Myocyte (in vitro differentiated cells): ENCODE data around the gene IKZF1. TPM values are rescaled to one million over a fixed set of nuclear protein-coding genes. Genes with fewer than 3 reads are reported as not detected.
A peak's percentile ranks its signal among the peaks of the same experiment; 100 is the strongest.

ENCODE experiments used
- DNase-seq: peaks from one replicate; pipeline ENCODE4 v3.0.0-alpha.2; 2012; ENCODE audit warnings: low read depth
- total RNA-seq: library from RNA; depleted of rRNA; stranded (reverse); fragments of >200 nt; gene quantifications from 2 replicates; pipeline ENCODE4 v1.2.3, GENCODE V29; 2014

IKZF1 gene
- total RNA-seq, 1 donor from 2014 or later: not detected

DNA sequence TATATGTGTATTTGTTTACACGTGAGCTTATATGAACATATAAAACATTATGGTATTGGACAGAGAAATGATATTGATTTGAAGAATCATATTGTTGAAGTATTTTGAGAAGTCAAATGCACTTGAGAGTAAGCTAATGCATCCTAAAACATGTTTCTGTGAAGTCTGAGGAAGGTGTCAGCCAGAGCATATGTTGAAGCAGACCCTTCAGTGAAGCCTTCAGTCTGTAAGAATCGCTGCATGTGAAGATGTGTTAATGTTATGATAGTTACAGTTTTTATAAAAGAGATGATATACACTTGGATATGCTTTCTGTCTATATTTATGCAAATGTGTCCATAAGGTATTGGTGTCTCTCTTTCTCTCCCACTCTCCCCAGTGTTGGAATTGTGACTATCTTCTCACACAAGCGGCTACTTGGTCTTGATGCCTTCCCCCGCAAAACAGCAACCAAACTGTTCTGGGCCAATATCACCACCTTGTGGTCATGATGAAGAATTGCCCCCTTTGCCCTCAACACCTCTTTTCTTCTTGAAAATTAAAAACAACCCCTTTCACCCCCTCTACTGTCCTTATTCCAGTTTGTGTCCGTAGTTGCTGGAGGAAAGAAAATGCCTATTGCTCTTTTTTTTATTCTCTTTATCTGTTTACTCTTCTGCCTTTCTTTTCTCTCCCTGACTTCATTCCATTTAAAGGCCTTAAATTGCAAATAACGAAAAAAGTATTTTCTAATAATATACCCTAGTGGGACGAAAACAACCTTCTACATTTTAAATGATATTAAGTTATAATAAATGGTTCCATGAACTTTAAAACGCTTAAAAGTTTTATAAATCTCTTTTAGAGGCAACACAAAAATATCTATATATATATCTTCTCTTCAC, 64.9 kb downstream of the IKZF1 start:
- DNase-seq: no peak

DNA sequence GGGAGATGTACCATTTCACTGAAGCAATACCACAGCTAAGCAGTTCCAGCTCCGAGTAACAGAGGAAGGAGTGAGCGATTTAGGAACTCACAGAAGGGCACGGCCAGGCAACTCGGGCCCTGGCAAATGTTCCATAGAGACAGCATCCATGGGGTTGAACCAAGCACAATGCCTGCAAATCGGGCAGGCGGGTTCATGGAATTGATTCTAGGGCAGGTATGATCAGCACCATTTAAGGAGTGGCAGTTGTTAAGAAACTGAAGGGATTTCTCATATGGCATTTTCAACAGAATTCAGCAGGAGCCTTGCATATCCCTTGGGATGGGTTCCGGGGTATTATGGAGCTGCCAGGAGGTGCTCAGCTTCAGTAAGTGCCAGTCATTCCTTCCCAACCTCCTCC, 66.4 kb downstream of the IKZF1 start:
- no peak for DNase-seq

DNA sequence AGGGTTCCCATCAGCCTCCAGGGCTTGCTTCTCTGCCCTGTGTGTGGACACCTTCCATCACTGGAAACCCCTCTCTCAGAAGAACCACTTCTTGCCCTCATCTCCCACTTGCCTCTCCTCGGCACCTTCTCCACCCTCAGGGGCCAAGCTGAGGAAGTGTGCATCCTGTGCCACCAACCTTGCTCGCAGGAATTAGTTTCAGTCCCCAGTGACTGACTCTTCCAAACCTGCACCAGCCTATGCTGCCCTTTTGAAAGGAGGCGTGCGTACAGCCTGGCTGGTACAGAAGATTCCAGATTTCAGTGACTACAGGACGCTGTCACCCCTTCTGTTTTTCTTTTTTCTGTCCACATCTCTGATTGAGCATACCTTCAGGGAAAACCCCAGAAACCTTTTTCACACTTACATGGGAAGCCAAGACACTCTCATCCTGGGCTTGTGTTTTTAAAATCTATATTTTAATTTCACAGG, 67.1 kb downstream of the IKZF1 start:
- DNase-seq: no peak

DNA sequence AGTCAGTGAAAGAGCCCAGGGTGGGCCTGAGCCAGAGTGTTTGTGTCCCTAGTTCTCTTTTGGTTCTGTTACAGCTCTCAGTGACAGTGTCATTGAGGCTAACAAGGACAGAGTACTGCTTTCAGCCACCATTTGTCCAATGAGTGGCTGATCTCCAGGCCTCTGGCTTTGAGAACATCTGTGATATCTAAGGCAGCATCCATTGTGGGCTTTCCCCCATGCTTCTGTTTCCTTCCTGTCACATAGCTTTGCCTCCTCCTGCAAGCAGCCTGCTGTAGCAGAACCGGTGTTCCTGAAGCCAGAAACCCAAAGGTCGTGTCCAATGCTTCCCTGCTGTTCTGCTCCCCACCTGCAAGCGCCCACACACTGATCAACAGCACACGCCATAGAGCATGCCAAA, 68.4 kb downstream of the IKZF1 start:
- DNase-seq: no peak

DNA sequence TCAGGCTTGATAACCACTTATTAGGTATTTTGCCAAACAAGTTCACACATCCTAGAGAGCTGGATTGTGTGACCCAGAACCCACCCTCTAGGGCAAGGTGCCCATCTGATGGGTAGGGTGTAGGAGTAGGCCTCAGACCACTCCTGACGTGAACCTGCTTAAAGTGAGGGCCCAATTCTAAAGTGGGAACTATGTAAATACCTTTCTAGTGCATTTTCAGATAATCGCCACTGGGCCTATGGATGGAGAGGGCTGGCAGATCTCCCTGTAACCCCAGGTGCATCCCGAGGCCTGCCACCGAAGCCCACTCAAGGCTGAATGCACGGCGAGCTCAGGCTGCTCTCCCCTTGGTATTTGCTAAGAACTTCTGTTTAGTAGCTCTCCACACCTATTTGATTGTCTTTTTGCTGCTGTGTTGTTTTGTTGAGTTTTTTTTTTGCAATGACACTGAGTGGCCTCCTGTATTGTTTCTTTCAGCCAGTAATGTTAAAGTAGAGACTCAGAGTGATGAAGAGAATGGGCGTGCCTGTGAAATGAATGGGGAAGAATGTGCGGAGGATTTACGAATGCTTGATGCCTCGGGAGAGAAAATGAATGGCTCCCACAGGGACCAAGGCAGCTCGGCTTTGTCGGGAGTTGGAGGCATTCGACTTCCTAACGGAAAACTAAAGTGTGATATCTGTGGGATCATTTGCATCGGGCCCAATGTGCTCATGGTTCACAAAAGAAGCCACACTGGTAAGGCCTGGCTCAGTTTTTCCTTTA, 71.7 kb downstream of the IKZF1 start:
- DNase-seq: no peak

DNA sequence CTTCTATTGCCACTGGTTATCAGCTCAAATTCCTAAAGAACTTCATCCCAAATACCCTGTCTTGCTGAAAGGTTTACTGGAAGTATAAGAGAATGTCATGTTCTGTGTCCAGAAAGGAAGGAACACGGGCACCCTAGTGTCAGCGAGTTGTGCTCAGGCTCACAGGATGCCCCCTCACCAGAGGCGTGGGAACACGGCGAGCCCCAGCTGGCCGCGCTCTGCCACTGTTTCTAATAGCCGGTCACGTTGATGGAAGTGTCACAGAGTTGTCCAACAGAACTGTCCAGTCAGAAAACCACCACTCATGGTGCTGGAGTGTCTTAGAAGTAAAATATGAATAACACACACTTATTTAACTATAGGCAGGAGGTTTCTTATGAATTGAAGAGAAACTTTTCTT, 72.8 kb downstream of the IKZF1 start:
- DNase-seq: no peak

DNA sequence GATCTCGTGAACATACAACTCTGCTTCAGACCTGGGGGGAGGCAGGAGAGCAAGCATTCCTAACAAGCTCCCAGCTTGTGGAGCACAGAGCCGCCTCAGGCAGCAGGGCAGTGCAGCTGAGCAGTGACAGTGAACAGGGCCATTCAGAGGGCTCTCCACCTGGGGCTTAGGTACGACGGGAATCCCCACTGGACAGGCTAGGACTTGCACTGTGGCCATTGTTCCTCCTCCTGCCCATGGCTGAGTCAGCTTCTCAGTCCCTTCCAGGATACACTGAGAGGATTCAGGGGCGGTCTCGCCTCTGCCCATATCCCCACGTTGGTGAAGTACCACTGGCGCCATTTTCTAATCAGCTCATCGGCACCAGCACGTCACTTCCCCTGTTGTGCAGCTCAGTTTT, 74.6 kb downstream of the IKZF1 start:
- no peak for DNase-seq

DNA sequence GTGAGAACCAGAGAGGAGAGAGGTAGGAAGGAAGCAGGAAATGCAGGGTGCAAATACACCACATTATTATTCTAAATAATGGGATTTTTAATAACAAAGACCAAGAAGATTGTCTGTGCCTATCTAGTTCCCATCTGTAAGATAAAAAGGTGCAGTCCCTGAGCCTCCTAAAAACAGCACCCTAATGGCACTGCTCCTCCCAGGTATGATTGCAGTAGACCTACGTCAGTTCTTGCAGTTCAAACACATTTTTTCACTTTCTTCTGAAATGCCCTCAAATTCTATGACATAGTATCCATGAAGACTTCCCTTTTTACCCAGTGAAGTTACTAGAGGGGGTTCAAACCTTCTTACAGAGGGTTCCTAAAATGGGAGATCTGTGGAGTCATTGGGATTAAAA, 75.0 kb downstream of the IKZF1 start:
- no peak for DNase-seq

DNA sequence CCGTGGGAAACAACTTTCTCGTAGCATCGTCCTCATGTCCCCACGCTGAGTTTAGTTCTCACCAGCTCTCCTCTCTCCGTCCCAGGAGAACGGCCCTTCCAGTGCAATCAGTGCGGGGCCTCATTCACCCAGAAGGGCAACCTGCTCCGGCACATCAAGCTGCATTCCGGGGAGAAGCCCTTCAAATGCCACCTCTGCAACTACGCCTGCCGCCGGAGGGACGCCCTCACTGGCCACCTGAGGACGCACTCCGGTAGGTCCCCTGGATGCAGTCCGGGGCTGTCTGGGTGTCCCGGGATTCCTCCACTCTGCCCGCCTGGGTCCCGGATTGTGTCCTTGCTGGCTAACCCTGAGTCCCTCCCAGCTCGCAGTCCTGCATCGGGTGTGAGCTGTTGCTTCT, 77.9 kb downstream of the IKZF1 start:
- no peak for DNase-seq

DNA sequence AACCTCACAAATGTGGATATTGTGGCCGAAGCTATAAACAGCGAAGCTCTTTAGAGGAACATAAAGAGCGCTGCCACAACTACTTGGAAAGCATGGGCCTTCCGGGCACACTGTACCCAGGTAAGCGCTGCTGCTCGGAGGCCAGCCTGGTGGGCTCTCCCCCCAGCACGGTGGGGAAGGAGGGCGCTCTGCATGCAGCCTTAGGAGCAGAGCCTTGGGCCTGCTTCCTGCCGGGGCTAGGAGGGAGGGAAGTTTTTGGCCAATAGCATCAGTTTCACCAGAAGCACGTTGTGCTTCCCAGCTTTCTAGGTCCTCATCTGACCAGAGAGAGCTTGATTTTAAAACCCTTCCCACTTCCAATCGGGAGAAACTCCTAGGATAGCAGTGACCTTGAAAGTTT, 82.8 kb downstream of the IKZF1 start:
- no peak for DNase-seq

DNA sequence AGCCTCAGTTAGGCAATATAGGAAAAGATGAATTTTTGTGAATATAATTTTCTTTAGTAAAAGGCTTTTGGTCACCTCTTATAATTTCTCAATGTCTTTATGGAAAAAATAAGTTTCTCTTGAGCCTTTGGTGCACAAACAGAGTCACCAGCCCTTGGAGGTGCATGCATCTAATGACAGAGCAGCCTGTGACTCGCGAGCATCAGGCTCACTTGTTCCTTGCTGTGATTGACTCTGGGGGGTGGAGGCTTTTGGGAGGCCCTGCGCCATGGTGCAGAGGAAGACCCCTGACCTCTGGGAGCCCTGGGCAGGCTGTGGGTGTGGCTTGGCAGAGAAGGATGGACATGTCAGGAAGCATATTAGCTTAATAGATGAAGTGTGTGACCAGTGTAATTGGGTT, 85.4 kb downstream of the IKZF1 start:
- DNase-seq: no peak

DNA sequence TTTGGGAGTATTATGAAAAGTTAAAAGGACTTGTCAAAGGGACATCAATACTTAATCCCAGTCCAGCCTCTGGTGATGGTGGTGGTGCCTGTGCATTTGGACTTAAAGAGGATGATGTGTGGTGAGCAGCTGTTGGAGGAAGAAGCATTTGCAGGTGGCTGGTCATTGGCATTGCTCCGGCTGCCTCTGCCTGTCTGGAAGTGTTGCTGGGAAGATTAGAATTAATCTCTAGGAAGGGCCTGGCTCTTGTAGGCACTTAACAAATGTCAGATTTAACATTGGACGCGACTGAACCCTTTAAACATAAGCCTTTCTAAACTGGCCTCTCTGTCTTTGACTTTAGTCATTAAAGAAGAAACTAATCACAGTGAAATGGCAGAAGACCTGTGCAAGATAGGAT, 86.9 kb downstream of the IKZF1 start:
- no peak for DNase-seq

DNA sequence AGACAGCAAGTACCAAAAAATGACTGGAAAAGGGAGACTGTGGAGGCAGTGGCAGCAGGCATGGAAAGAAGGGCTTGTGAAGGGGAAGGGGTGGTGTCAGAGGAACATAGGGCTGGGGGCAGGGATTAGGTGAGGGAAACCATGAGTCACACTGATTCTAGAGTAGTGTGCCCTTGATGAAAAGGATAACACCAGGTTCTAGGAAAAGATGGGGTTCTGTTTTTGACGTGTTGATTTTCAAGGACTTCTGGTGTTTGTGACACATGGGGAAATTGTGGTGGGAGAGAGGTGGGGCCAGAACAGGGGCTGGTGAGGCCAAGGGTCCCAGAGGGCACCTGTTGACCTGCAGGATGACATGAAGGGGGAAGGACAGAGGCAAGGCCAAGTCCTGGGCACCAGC, 88.6 kb downstream of the IKZF1 start:
- no peak for DNase-seq

DNA sequence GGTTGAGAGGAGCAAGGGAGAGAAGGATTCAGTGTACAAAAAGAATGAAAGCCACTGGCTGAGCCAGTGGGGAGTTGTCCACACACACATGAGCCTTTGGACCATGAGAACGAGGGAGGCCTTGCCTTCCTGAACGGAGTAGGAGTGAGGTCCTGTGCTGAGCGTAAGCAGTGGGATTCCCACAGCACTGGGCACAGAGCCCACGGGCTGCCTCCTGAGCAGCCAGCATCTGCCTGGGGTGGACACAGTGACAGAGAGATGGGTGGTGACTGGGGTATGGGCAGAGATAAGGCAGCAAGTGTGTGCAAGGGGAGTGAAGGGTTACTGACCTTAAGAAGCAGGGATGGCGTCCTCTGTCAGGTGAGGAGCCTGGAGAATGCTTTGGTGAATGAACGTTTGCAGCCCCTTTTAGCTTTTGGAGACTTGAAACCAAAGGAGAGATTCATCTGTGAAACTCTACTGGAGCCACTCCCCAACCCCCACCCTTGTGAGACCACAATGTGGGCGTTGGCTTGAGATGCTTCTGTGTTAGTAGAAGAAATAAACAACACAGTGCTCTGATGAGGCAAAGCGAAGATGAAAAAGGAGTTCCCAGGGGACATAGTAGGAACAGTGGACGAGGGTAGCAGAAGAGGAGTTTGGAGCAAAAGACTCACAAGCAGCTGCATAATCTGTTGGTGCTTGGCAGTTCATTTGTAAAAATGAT, 89.2 kb downstream of the IKZF1 start:
- DNase-seq: peak; percentile 2

DNA sequence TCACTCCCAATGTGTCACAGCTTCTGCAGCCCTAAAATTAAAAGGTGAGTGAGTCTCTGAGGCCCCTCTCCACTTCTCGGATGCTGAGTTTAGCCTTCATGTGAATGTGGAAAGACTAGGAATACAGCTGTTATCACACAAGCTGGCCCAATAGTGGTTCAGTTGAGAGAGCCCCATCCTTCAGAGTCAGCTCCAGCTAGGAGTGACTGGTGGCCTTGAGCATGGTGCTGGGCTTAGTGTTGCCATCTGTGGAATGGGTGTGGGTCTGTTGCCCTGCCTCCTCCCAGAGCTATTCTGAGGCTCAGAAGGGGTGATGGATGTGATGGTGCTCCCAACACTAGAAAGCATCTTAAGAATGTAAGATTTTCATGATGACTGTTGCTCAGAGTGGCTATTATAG, 89.8 kb downstream of the IKZF1 start:
- DNase-seq: no peak

DNA sequence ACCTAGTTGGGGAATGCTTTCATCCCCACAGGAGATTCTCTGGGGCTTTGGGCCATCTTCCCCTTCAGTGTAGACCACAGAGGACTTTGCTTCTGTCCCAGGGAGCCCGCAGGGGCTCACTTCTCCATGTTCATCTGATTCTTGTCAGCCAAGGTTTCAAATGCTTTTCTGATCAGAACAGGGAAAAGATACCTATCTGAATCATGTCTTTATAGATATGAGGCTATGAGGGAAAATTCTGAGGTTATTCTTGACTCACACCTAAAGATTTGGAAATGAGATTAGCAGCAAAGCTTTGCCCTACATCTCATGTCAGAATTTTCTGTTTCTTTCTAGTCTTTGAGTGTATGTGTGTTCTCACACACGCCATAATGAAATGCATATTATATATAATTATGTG, 92.3 kb downstream of the IKZF1 start:
- no peak for DNase-seq

DNA sequence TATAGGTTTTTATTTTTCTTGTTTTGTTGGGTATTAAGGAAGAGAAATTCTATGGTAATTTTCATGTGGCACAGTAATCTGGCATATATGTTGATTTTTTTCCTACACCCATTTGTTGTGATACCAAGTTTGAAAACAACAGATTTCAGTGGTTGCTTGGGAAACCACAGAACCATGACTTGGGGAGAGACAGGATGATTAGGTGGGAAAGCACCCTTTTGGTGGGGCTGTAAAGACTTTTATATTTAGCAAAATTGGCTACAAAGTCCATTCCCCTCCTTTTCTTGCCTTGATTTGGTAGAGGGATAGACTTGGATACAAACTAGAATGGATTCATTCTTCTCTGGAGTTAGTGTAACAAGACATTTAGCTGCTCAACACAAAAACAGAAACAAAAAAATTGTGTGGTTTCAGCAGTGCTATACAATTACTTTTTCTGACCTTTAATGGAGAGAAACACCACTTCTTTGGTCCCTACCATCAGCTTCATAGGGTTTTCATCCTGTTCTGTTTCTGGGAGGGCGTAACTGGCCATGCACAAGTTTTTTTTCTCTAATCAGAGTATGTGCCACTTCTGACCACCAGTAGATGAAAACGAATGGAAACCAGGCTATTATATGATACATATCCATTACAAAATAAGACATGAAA, 92.9 kb downstream of the IKZF1 start:
- DNase-seq: no peak

DNA sequence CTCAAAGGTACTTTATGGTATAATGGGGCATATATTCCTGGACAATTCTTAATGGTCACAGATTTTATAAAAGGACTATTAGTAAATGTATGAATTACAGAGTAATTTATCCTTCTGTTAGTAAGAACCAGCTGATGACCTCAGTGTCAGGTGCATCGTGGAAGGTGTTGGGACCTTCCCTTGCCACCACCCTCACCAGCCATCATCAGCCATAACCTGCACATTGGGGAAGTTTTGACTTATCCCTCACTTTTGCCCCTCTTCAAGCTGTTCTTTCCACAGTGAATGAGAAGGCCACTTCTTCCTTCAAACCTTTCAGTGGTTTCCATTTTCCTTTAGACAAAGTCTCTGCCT, 93.4 kb downstream of the IKZF1 start:
- DNase-seq: no peak

DNA sequence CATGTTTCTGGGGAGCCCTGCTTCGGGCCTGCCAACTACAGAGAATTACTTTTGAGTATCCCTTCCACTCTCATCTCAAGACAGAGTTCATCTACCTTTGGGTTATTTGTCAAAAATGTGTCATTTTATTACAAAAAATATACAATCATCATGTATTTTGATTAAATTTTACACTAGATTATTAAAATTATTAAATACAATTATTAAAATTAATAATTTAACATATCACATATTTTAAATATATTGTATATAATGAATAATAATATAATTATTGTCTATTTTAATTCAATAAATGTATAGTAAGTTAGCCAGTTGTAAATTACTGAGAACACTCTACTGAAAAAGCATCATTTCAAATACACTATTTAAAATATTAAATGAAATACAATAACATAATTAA, 94.7 kb downstream of the IKZF1 start:
- DNase-seq: no peak

DNA sequence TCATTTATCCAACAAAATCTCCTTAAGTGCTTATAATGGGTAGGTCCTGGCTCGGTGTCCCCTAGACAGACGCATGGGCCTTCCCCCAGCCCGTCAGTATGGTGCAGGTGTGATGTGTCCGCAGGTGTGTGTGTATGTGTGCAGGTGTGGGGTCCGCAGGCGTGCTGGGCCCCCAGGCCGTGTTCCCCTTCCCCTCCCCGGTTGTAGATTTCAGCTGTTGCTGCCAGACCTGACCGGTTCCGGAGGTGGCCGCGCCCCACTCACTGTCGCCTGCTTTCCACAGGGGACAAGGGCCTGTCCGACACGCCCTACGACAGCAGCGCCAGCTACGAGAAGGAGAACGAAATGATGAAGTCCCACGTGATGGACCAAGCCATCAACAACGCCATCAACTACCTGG, 95.1 kb downstream of the IKZF1 start:
- DNase-seq: no peak

DNA sequence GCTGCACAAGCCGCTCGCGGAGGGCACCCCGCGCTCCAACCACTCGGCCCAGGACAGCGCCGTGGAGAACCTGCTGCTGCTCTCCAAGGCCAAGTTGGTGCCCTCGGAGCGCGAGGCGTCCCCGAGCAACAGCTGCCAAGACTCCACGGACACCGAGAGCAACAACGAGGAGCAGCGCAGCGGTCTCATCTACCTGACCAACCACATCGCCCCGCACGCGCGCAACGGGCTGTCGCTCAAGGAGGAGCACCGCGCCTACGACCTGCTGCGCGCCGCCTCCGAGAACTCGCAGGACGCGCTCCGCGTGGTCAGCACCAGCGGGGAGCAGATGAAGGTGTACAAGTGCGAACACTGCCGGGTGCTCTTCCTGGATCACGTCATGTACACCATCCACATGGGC, 95.6 kb downstream of the IKZF1 start:
- DNase-seq: no peak

DNA sequence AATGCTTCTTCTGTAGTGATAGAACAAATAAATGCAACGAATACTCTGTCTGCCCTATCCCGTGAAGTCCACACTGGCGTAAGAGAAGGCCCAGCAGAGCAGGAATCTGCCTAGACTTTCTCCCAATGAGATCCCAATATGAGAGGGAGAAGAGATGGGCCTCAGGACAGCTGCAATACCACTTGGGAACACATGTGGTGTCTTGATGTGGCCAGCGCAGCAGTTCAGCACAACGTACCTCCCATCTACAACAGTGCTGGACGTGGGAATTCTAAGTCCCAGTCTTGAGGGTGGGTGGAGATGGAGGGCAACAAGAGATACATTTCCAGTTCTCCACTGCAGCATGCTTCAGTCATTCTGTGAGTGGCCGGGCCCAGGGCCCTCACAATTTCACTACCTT, 99.9 kb downstream of the IKZF1 start:
- DNase-seq: no peak
